HG02970 (cell line): ENCODE results near the gene DDX60.
"Not testable (repeated sequence)": the region's sequence is repeated elsewhere in the genome, so short reads cannot be mapped to it uniquely, and the experiment has no call there.

ENCODE experiments used
- ATAC-seq: cut with Tn5 transposase; IDR thresholded peaks from one replicate; pipeline ENCODE4 v1.9.1; 2021; ENCODE audit warnings: mild to moderate bottlenecking, moderate library complexity, moderate number of reproducible peaks; ENCODE audit not compliant: unreplicated experiment, low FRiP score

DDX60 gene, protein sequence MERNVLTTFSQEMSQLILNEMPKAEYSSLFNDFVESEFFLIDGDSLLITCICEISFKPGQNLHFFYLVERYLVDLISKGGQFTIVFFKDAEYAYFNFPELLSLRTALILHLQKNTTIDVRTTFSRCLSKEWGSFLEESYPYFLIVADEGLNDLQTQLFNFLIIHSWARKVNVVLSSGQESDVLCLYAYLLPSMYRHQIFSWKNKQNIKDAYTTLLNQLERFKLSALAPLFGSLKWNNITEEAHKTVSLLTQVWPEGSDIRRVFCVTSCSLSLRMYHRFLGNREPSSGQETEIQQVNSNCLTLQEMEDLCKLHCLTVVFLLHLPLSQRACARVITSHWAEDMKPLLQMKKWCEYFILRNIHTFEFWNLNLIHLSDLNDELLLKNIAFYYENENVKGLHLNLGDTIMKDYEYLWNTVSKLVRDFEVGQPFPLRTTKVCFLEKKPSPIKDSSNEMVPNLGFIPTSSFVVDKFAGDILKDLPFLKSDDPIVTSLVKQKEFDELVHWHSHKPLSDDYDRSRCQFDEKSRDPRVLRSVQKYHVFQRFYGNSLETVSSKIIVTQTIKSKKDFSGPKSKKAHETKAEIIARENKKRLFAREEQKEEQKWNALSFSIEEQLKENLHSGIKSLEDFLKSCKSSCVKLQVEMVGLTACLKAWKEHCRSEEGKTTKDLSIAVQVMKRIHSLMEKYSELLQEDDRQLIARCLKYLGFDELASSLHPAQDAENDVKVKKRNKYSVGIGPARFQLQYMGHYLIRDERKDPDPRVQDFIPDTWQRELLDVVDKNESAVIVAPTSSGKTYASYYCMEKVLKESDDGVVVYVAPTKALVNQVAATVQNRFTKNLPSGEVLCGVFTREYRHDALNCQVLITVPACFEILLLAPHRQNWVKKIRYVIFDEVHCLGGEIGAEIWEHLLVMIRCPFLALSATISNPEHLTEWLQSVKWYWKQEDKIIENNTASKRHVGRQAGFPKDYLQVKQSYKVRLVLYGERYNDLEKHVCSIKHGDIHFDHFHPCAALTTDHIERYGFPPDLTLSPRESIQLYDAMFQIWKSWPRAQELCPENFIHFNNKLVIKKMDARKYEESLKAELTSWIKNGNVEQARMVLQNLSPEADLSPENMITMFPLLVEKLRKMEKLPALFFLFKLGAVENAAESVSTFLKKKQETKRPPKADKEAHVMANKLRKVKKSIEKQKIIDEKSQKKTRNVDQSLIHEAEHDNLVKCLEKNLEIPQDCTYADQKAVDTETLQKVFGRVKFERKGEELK (N-terminal part only)

GRCh38 chr4:168318266-168318895 is at the start of gene DDX60:
TSS of gene DDX60 (minus strand) at chr4:168318752. CDS start at chr4:168311259, 7,493 bp downstream.
- ATAC-seq: peak; percentile 99

GRCh38 chr4:168367065-168367464 is 48.5 kb upstream of the DDX60 start:
- no peak for ATAC-seq

DNA sequence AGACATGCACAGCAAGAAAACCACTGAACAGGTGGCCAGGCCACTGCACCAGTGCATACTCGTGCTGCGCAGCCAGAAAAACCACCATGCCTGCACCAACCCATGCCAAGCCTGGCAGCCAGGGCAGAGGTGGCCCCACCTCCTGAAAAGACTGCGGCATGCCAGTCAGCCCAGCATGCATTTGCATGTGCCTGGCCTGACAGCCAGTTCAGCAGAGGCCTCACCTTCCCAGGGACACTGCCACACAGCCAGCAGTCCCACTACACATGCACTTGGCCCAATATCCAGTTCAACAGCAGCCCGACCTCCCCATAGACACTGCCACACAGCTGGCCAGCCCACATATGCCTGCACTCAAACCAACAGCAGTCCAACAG is 43.5 kb upstream of the DDX60 start:
- ATAC-seq: no peak

DNA sequence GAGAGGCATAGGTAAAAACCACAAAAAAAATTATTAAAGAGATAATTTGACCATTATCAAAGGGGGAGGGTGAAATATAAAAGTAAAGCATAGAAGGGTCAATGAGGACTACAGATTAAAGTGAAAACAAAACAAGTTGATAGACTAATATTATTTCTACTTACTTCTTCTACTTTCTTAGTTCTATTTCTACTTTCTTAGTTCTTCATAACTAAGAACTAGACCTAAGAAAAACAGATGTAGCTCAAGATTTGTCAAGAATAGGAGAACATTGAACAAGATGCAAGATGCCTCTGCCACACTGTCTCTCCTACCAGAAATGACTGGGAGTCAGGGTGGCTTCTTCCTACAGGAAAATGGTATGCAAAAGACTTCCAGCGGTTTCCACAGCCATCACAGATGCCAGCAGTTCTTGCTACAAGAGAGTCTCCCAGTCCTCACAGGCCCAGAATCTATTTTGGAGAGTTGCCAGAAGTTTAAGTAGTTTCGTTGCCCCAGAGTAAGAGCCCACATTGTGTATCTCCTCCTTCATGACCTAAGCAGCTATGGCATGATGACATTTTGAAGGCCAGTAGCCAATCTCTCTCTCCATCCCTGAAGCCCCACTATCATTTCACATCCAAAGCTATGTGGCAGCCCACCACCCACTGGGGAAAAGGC is 42.9 kb upstream of the DDX60 start:
- ATAC-seq: no peak

DNA sequence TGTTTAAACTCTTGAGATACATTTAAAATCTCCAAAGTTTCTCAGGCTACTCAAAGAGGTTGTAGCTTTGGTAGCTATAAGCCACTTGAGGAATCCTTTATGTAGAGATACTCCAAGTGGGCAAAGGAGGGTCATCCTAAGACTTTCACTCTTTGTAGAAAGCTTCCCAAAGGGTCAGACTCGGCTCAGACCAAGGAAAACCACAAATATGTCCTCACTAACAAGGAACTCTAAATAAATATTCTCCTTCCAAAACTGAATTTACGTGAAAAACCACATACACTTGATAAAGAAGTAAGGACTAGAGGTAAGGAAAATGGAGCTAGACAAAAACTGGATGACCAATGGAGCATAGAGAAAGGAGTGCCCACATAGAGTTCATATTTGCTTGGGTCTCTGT is 41.7 kb upstream of the DDX60 start:
- no peak for ATAC-seq

DNA sequence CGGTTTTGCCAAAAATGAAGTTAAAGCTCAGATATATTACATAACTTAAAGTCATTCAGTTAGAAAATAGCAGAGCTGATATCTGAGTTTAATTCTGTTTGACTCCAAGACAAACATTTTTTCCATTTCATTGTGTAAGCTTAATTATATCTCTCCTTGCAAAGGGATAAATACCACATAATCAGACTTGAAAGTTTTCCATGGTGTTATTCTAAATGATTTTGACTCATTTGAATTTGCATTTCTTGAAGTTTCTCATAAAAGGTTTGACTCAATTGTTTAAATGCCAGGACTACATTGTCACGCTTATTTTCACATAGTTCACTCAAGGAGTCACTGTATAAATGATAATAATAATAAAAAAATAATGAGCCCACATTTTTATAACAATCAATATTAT is 39.4 kb upstream of the DDX60 start:
- ATAC-seq: no peak

DNA sequence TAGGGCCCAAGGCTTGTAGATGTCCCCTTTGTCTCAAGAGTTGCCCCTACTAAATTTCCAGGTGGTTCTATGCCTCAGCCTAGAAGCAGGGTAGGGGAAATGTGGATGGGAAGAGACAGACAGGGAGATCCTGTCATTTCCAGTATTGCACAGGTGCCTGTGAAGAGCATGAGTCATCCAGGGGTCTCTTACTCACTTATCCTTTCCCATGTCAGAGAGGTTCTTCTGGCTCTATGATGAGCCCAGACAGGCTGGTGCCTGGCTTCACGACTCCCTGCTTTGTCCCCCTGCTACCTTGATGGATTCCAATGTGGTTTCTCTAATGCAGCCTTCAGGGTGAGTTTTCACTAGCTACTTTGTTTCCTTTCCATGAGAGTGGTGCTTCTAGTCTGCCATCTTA is 35.2 kb upstream of the DDX60 start:
- ATAC-seq: no peak

GRCh38 chr4:168337550-168337940 is 19.0 kb upstream of the DDX60 start:
- ATAC-seq: no peak

- no peak for ATAC-seq
Measured at GRCh38 chr4:168336837-168337549, 18.4 kb upstream of the DDX60 start.

- no peak for ATAC-seq
Measured at GRCh38 chr4:168335621-168336020, 17.1 kb upstream of the DDX60 start.

DNA sequence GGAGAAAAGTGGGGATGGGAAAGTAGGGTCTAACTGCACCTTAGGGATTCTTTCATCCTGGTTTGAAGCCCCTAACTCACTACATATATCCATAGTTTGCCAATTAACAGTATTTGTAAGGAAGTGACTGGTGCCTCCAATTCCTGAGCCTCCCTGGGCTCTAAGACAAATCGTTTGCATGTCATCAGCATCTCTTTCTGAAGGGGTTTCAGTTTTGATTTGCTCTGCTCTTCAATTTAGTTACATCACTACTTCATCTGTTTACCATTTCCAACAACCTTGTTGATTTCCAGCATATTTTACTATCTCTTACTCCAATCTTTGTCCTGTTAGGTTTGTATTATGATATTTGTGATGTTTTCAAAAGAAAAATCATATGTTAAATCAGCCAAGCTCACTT is 15.5 kb upstream of the DDX60 start:
- ATAC-seq: no peak

DNA sequence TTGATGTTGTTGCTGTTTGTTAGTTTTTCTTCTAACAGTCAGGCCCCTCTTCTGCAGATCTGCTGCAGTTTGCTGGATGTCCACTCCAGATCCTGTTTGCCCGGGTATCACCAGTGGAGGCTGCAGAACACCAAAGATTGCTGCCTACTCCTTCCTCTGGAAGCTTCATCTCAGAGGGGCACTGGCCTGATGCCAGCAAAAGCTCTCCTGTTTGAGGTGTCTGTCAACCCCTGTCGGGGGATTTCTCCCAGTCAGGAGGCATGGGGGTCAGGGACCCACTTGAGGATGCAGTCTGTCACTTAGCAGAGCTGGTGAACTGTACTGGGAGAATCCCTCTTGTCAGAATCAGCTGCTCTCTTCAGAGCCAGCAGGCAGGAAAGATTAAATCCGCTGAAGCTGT is 12.0 kb upstream of the DDX60 start:
- not testable (repeated sequence) for ATAC-seq

GRCh38 chr4:168325591-168325990 is 7.0 kb upstream of the DDX60 start:
- no peak for ATAC-seq

DNA sequence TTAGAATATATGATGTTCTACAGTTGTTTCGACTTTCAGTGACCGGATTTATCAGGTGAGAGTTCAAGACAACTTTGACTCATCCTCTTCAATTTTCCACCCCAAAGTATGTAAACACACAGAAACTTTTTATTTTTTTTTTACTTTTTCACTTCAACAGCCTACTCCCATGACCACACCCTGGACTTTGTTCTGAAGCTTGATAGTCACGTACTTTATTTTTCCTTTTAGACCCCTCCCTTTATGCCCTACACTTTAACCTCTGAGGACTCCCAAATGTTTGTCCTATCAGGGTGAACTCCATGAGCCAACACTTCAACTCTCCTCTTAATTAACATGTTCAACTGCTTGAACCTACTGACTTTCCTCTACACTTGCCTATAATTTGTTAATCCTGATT is 2.5 kb upstream of the DDX60 start:
- ATAC-seq: no peak

DNA sequence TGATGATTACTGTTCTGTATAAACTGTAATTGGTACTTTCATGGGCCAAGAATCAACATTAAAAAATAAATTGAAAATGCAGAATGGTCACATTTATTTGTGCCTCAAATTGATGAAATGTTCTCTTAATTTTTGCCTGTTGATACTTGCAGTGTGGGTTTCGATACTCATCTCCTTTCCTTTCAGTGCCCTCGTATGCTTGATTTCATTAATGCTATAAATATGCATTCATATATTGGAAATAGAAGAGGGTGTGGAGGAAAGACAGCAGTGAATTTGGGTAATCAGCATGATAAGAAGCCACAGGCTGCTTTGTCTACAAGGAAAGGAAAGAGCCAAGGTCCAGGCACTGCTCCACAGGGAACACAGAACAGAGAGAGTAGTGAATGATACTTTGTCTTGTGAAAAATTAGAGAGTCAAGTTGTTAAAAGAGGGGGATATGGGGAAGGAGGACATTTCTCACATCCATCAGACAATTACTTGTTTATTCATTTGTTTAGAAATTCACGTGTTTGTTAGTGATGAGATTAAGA is 1.0 kb upstream of the DDX60 start:
- ATAC-seq: no peak

DNA sequence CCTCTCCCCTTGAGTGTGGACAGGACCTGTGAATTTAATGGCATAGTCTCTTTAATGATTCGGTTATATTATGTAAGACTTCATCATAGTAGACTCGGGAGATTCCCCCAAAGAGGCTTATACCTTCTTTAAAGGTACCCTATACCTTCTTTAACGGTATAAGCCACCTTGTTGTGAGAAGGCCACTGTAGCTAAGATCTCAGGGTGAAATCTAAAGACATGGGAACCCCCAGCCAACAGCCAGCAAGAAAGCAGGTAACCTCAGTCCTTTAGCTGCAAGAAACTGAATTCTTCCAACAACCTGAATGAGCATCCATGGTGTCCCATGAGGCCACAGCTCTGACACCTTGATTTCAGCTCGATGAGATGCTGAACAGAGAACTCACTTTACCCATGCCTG is 931 bp downstream of the DDX60 start:
- no peak for ATAC-seq

- ATAC-seq: no peak
Measured at GRCh38 chr4:168309781-168310180, 8.8 kb downstream of the DDX60 start.

DNA sequence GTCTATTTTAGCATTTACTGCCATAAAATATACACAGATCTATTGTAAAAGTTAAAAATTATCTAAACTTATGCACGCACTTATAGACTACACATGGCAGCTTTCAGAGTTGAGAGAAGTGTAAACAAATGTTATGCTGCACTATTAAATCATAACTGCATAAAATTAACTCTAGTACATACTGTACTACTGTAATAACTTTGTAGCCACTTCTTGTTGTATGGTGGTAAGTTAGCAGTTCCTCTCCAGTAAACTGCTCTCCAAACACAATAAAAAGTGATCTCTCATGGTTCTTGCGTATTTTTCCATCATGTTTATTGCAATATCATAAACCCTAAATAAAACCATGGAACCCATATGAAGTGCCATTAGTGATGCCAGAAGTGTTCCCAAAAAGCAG is 9.6 kb downstream of the DDX60 start:
- ATAC-seq: no peak

GRCh38 chr4:168306476-168306875 is 12.1 kb downstream of the DDX60 start:
- ATAC-seq: no peak
